Smooth muscle cell (in vitro differentiated cells): ENCODE results near the gene RGS6. TPM values are rescaled to one million over a fixed set of nuclear protein-coding genes. Genes with fewer than 3 reads are reported as not detected.

Source experiments
- DNase-seq: peaks from one replicate; lab custom pipeline; 2025; ENCODE audit not compliant: unreplicated experiment; lab: John Stamatoyannopoulos, UW
- H2AFZ ChIP-seq: fragments of 200-600 bp; sonication (generic); 2 replicates; pipeline ENCODE4 v1.6.0; 2016; ENCODE audit warnings: antibody characterized with exemption, low read depth, mild to moderate bottlenecking
- H3F3A ChIP-seq: fragments of 200-600 bp; sonication (generic); 2 replicates; pipeline ENCODE4 v1.6.0; 2017; ENCODE audit warnings: antibody characterized with exemption, low read depth
- H3K27ac ChIP-seq: fragments of 200-600 bp; sonication (generic); 2 replicates; pipeline ENCODE4 v1.5.1; 2016; ENCODE audit warnings: low read depth, mild to moderate bottlenecking
- H3K27me3 ChIP-seq: fragments of 200-600 bp; sonication (generic); 2 replicates; pipeline ENCODE4 v1.6.1; 2016; ENCODE audit warnings: low read depth, mild to moderate bottlenecking
- H3K36me3 ChIP-seq: fragments of 200-600 bp; sonication (generic); 2 replicates; pipeline ENCODE4 v1.5.1; 2016; ENCODE audit warnings: low read depth
- H3K4me1 ChIP-seq: fragments of 200-600 bp; sonication (generic); 2 replicates; pipeline ENCODE4 v1.5.1; 2016; ENCODE audit warnings: low read depth
- H3K4me2 ChIP-seq: fragments of 200-600 bp; sonication (generic); 2 replicates; pipeline ENCODE4 v1.6.0; 2016; ENCODE audit warnings: mild to moderate bottlenecking
- H3K4me3 ChIP-seq: fragments of 200-600 bp; sonication (generic); 2 replicates; pipeline ENCODE4 v1.5.1; 2016; ENCODE audit warnings: mild to moderate bottlenecking
- H3K79me2 ChIP-seq: fragments of 200-600 bp; sonication (generic); 2 replicates; pipeline ENCODE4 v1.6.0; 2016; ENCODE audit warnings: low read depth, mild to moderate bottlenecking
- H3K9ac ChIP-seq: fragments of 200-600 bp; sonication (generic); 2 replicates; pipeline ENCODE4 v1.6.0; 2016; ENCODE audit warnings: low read depth
- H3K9me3 ChIP-seq: fragments of 200-600 bp; sonication (generic); replicated peaks from 2 replicates; pipeline ENCODE4 v1.5.1; 2016; ENCODE audit warnings: low read depth
- H4K20me1 ChIP-seq: fragments of 200-600 bp; sonication (generic); 2 replicates; pipeline ENCODE4 v1.6.0; 2016; ENCODE audit warnings: low read depth
- CTCF ChIP-seq: fragments of 200-600 bp; sonication (generic); IDR thresholded peaks from 2 replicates; pipeline ENCODE4 v1.5.1; 2017; ENCODE audit warnings: borderline replicate concordance, mild to moderate bottlenecking, antibody characterized with exemption; ENCODE audit not compliant: insufficient read depth, poor library complexity, severe bottlenecking
- WGBS: methylation state at CpG from one replicate; pipeline ENCODE4 v1.1.7; 2016; ENCODE audit warnings: low lambda C conversion rate; 5-methylcytosine and 5-hydroxymethylcytosine counted together
- polyA plus RNA-seq: library from polyadenylated mRNA; unstranded; fragments of >200 nt; fragmentation: Nextera tagmentation; extraction: Ambion mirVana; gene quantifications from 2 replicates; pipeline ENCODE4 v1.2.1, GENCODE V29; 2016
- total RNA-seq: library from RNA; depleted of rRNA; stranded (reverse); fragments of >200 nt; gene quantifications from 2 replicates; pipeline ENCODE4 v1.2.3, GENCODE V29; 2014

The RGS6 gene
- total and polyA plus RNA-seq, 2 experiments from 2014 or later = 0.40 TPM; not detected in 1

GRCh38 chr14:72275242-72275641 is 343.0 kb downstream of the RGS6 start:
- Histone ChIP-seq H2AFZ (no peak overlapping the region), H3K79me2 (no peaks in the 10 kb centered on the region), H3K4me1 (no peaks in the 10 kb centered on the region), H3K9me3 (no peaks in the 10 kb centered on the region), H4K20me1 (no peaks in the 10 kb centered on the region), H3F3A (no peaks in the 10 kb centered on the region), H3K27ac (no peak overlapping the region), H3K36me3 (no peaks in the 10 kb centered on the region), H3K9ac (no peak overlapping the region), H3K4me2 (no peak overlapping the region), H3K4me3 (no peak overlapping the region), H3K27me3 (no peaks in the 10 kb centered on the region)
- TF ChIP-seq CTCF = no peak
- WGBS = 90% methylated on average over 1 of the region's 1 CpG
- no peak for DNase-seq

GRCh38 chr14:72278316-72278715 is 346.1 kb downstream of the RGS6 start:
- TF ChIP-seq CTCF = no peak
- Histone ChIP-seq H3K27ac (no peak overlapping the region), H3K4me2 (no peak overlapping the region), H4K20me1 (no peaks in the 10 kb centered on the region), H2AFZ (no peak overlapping the region), H3K27me3 (no peaks in the 10 kb centered on the region), H3F3A (no peaks in the 10 kb centered on the region), H3K9me3 (no peaks in the 10 kb centered on the region), H3K36me3 (no peaks in the 10 kb centered on the region), H3K79me2 (no peaks in the 10 kb centered on the region), H3K4me3 (no peak overlapping the region), H3K4me1 (no peaks in the 10 kb centered on the region), H3K9ac (no peak overlapping the region)
- no peak for DNase-seq
- 92% methylated on average over 3 of the region's 3 CpGs for WGBS

GRCh38 chr14:72284176-72284575 is 351.9 kb downstream of the RGS6 start:
- H3K9me3 ChIP-seq = peaks cover 4% of the 10 kb centered on the region
- TF ChIP-seq CTCF = no peak
- no peak for DNase-seq
- no peaks in the 10 kb centered on the region for H3K4me1 ChIP-seq
- H3K36me3 ChIP-seq = no peaks in the 10 kb centered on the region
- H3K27me3 ChIP-seq = no peaks in the 10 kb centered on the region
- H3F3A ChIP-seq = no peaks in the 10 kb centered on the region
- H2AFZ ChIP-seq = no peak overlapping the region
- H4K20me1 ChIP-seq = no peaks in the 10 kb centered on the region
- no peak overlapping the region for H3K4me2 ChIP-seq
- no peak overlapping the region for H3K27ac ChIP-seq
- H3K9ac ChIP-seq = no peak overlapping the region
- no peaks in the 10 kb centered on the region for H3K79me2 ChIP-seq
- WGBS = 87% methylated on average over 4 of the region's 4 CpGs
- no peak overlapping the region for H3K4me3 ChIP-seq

GRCh38 chr14:72290241-72290640 is 358.0 kb downstream of the RGS6 start:
- no peaks in the 10 kb centered on the region for H3K36me3 ChIP-seq
- no peak overlapping the region for H3K27ac ChIP-seq
- no peak overlapping the region for H3K4me2 ChIP-seq
- no peak overlapping the region for H3K4me3 ChIP-seq
- DNase-seq = no peak
- no peaks in the 10 kb centered on the region for H4K20me1 ChIP-seq
- H3K79me2 ChIP-seq = no peaks in the 10 kb centered on the region
- H3K4me1 ChIP-seq = no peaks in the 10 kb centered on the region
- H2AFZ ChIP-seq = no peak overlapping the region
- no peaks in the 10 kb centered on the region for H3K9me3 ChIP-seq
- no peak overlapping the region for H3K9ac ChIP-seq
- H3K27me3 ChIP-seq = no peaks in the 10 kb centered on the region
- H3F3A ChIP-seq = no peaks in the 10 kb centered on the region
- WGBS = 90% methylated on average over 4 of the region's 4 CpGs
- TF ChIP-seq CTCF = no peak
